Activated CD8-positive, alpha-beta memory T cell treated with anti-CD3 and anti-CD28 coated beads, Interleukin-2, amount 50 U/mL, for 48 hours (primary cell): Measurements from ENCODE around the gene NT5C.
"Not testable (repeated sequence)": the region's sequence is repeated elsewhere in the genome, so short reads cannot be mapped to it uniquely, and the experiment has no call there.

Experiments
- DNase-seq: peaks from one replicate; pipeline ENCODE4 v3.0.0-alpha.2; 2020

The NT5C gene

GRCh38 chr17:75131278-75132017, at the start of gene NT5C:
Gene NT5C, minus strand, starts transcription at chr17:75131742. Its CDS starts 35 bp downstream, at chr17:75131707.
- peak; percentile 90 for DNase-seq

- DNase-seq = no peak
These were observed 49.6 kb upstream of the NT5C start for GRCh38 chr17:75181110-75181509.

- DNase-seq = no peak
These were observed 46.9 kb upstream of the NT5C start for GRCh38 chr17:75178453-75178852.

DNA sequence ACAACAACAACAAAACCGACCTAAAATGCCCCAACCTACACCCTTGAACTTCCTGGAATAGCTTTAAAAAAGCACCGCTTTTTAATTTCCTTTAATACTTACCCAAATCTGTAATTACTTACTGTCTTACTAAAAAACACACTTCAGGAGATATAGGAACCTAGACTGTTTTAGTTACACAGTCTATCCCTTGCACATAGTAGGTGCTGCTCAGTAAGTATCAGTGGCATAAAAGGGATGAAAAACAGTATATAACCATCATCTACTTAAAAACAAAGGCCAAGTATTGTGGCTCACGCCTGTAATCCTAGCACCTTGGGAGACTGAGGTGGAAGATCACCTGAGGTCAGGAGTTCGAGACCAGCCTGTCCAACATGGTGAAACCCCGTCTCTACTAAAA, 45.1 kb upstream of the NT5C start:
- DNase-seq = no peak

DNA sequence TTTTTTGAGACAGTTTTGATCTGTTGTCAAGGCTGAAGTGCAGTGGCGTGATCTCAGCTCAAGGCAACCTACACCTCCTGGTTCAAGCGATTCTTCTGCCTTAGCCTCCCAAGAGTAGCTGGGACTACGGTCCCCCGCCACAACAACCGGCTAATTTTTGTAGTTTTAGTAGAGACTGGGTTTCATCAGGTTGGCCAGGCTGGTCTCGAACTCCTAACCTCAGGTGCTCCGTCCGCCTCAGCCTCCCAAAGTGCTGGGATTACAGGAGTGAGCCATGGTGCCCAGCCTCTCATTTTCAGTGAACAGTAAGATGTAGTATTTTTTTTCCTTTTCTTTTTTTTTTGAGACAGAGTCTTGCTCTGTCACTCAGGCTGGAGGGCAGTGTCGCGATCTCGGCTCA, 43.5 kb upstream of the NT5C start:
- no peak for DNase-seq

- no peak for DNase-seq
These were observed 42.0 kb upstream of the NT5C start for GRCh38 chr17:75173526-75173925.

- DNase-seq = no peak
These were observed 37.5 kb upstream of the NT5C start for GRCh38 chr17:75168998-75169397.

GRCh38 chr17:75164606-75165005, 33.1 kb upstream of the NT5C start:
- DNase-seq = not testable (repeated sequence)

DNA sequence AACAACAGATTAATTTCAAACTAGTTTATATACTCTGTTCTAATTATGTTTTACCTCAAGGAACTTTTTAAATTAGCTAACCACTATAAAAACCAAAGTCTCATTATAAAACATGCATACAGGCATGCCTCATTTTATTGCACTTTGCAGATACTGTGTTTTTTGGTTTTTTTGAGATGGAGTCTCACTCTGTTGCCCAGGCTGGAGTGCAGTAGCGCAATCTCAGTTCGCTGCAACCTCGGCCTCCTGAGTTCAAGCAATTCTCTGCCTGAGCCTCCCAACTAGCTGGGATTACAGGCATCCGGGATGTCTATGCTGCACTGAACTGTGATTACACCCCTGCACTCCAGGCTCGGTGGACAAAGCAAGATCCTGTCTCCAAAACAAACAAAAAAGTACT, 31.5 kb upstream of the NT5C start:
- no peak for DNase-seq

GRCh38 chr17:75160211-75160610, 28.7 kb upstream of the NT5C start:
- no peak for DNase-seq

DNA sequence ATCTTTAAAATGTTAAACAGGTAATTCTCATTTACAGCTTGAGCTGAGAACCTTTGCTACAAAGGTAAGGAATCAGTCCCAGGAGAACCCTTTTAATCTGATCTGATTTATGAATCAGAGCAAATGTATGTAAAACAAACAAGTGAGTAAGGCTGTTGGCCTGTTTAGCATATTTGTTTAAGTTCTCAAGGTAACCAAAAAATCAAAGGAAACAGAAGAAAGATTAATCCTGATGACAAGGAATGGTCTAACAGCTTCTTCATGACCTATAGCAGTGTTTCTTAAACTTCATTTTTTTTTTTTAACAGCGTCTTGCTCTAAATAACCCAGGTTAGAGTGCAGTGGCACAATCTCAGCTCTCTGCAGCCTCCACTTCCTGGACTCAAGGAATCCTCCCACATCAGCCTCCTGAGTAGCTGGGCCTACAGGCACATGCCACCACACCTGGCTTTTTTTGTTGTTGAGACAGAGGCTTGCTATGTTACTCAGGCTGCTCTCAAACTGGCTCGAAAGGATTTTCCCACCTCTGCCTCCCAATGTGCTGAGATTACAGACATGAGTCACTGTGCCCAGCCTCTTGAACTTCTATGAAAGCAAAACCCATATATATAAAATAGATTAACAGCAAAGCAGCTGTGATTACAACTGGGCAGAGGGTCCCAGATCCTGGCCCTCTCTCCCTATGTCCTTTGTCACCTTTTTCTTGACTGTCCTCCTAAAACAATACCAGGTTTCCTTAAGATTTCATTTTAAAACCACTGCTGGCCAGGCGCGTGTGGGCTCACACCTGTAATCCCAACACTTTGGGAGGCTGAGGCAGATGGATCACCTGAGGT, 27.9 kb upstream of the NT5C start:
- DNase-seq = no peak

- not testable (repeated sequence) for DNase-seq
These were observed 26.9 kb upstream of the NT5C start for GRCh38 chr17:75158480-75158879.

- DNase-seq = no peak
These were observed 23.7 kb upstream of the NT5C start for GRCh38 chr17:75155191-75155601.

GRCh38 chr17:75154195-75155106, 22.9 kb upstream of the NT5C start, which contains the start of gene JPT1:
Gene JPT1, minus strand, starts transcription at chr17:75154512. Its CDS starts 115 bp downstream, at chr17:75154397.
- peak; percentile 97 for DNase-seq

DNA sequence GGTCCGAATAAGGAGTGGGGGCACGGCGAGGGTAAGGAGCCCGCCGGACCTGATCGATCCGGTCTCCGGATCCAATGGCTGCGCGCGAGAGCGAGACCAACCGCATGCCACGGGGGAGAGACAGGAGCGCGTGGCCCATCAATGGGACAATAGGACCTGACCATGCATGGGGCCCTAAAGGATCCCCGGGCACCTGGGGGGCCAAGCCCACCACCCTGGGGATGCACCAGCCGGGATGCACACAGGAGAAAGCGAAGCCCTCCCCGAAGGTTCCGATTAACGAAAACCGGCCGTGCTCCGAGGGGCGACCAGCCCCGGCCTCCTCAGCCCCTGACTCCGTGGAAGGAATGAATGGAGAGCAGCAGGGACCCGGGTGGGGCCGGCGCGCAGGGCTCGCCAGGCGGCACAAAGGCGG, 22.2 kb upstream of the NT5C start:
- peak; percentile 71 for DNase-seq

GRCh38 chr17:75152922-75153779, 21.6 kb upstream of the NT5C start:
- peak; percentile 70 for DNase-seq

DNA sequence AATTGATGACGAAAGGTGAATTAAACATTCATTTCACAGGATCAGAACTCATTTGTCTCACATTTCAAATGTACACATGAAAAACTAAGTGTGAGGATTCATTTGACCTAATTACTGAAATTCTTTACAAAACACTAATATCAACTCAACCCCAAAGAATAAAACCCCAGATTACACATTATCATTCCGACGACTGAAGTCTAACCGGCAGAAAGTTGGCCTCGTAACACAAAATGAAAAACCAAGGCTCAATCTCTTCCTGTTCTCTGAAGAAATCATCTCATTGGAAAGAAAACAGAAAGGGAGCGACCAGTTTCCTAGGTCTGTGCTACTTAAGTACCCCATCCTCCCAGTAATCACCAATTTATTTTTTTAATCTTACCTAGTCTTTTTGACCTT, 21.0 kb upstream of the NT5C start:
- no peak for DNase-seq

GRCh38 chr17:75151930-75152329, 20.4 kb upstream of the NT5C start:
- no peak for DNase-seq

DNA sequence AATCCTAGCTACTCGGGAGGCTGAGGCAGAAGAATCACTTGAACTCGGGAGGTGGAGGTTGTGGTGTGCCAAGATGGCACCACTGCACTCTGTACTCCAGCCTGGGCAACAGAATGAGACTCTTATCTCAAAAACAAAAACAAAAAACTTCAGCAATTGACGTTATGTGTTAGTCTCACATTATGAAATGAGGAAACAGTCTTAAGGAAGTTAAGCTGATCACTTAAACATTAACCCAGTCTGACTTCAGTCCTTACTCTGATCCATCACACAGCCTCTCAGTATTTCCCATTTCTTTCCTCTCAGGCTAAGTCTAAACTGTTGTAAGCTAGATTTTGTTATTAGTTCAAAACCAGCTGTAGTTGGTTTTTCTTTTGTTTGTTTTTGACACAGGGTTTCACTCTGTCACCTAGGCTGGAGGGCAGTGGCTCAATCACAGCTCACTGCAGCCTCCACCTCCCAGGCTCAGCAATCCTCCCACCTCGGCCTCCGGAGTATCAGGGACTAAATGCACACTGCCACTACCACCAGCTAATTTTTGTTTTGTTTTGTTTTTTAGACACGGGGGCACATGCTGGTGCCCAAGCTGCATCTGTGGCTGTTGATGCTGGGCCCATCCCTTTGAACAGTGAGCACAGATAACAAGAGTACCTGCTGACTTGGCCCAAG, 16.5 kb upstream of the NT5C start:
- no peak for DNase-seq

GRCh38 chr17:75146592-75146991, 15.1 kb upstream of the NT5C start:
- DNase-seq = no peak

DNA sequence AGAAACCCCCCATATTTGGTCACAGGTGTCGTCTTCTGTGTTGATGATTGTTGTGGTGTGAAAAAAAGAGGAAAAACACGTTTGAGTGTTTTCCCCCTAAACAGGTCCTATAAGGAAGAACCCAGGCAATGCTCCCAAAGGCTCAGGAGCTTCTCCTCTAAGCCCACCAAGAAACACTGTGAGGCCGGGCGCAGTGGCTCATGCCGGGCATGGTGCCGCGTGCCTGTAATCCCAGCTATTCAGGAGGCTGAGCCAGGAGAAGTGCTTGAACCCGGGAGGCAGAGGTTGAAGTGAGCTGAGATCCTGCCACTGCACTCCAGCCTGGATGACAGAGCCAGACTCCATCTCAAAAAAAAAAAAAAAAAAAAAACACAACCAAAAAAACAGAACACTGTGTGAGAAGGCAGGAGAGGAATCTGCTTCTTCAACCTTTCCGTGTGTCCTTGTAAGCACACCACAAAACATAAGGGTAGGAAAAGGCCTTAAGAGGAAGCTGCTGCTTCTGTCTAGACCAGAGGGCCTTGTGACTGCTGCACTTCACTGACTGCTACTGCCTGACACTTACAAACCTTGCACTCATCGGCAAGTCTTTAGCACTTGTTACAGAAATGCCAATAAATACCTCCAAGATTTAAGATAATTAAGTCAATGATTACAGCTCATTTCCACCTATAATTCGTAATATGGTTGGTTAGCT, 13.4 kb upstream of the NT5C start:
- no peak for DNase-seq
